GM19468 (cell line): Measurements from ENCODE around the gene ZNF174.

Experiments used
- ATAC-seq: cut with Tn5 transposase; IDR thresholded peaks from one replicate; pipeline ENCODE4 v1.9.1; 2021; ENCODE audit warnings: mild to moderate bottlenecking, moderate library complexity, moderate number of reproducible peaks; ENCODE audit not compliant: unreplicated experiment; ENCODE audit errors: extremely low read depth

The ZNF174 gene

GRCh38 chr16:3439637-3440036 is 38.6 kb downstream of the ZNF174 start:
- no peak for ATAC-seq

DNA sequence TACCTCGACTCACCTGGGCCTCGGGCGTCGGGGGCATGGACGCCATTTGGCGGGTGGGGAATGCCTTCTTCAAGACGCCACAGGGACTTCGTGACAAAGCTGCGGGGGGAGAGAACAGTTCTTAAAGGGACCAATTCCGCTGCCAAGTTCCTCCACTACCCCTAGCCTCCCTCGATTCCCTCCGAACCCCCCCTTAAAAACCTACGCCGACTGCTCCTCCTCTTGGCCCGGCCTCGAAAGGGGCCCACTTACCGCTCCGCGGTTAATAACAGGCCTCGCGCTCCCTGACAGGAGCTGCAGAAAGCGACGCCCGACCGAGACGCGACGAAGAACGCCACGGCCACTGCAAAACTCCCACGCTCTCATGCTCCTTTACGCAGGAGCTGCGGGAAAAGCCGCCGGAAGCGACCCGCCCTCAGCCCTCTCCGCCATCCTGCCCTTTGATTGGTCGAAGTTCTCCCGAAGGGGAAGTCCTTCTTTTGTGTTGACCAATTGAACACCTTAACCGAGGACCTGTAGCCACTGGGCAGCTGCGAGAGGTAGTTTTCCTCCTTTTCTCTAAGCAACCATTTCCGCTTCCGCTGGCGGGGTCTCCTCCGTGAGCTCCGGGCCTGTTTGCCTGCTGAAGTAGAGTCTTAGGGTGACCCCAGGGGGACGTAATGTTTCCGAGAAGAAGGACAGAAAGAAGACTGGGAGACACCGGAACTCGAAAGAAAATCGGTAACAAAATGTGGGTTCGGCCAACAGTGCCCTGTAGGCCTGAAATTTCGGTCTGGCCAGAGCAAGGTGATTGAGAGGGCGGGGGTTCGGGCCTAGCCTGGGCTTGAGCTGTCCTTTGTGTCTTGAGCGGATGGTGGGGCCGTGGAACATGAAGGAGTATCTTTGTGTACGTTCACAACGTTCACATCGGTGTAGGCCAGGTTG is 42.4 kb downstream of the ZNF174 start, which contains the start of the genes NAA60 and ZNF597:
NAA60 (plus strand) TSS at position 573 of the 924 bp plus-strand sequence. CDS start 32,548 bp downstream, outside the sequence.
ZNF597 (minus strand) TSS at position 397 of the 924 bp plus-strand sequence; CDS start at position 46, 351 bp downstream.
- peak; percentile 53 for ATAC-seq

DNA sequence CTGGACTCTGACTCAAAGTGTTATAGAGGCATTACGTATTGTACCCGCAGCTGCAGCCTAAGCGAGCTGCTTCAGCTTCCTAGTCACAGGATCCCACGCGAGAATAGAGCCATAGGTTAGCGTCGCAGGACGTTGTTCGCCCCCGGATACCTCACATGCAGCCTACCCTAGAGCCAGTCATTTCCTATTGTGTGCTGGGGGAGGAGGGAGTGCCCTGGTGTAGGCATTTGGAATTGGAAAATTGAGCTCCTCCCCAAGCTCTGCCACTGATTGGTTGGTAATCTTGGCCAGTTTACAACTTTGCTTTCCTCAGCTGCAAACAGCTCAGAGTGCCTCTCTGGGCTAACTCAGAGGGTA is 43.0 kb downstream of the ZNF174 start:
- ATAC-seq = no peak

- ATAC-seq = no peak
Measured at GRCh38 chr16:3454093-3454492, 53.1 kb downstream of the ZNF174 start.

- ATAC-seq = no peak
Measured at GRCh38 chr16:3454631-3455147, 53.7 kb downstream of the ZNF174 start.

DNA sequence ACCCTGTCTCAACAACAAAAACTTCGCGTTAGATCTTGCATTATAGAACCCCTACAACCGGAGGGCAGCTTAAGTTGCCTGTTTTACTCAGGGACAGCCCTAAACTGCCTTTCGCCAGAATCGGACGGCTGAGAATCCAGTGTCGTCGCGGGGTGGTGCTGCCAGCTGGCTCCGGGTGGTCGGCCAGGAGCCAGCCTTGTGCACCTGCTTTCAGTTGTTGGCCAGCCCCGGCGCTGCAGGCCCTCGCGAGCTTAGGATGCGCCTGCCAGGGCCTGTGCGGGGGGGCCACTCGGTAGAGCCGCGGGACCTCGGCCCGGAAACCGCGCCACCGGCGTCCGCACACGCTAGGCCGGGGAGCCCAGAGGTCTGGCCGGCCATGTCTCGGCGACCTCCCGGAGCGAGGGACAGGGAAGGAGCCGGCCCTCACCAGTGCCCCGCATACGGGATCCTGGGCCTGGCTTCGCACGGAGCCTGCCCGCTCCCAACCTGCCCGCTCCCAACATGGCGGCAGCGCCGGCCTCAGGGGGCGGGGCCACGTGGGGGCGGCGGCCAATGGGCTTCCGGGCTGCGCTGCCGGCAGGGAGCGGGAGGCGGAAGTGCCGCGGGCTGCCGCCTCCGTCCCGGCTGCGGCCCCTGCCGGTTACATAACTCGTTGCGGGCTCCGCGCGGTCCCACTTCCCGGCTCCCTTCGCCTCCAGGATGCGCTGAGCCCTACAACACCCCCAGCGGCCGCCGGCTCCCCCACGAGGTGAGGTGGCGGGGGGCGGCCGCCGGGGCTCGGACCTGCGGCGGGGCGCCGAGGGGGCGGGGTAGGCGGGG is 56.6 kb downstream of the ZNF174 start:
- ATAC-seq = peak; percentile 57

DNA sequence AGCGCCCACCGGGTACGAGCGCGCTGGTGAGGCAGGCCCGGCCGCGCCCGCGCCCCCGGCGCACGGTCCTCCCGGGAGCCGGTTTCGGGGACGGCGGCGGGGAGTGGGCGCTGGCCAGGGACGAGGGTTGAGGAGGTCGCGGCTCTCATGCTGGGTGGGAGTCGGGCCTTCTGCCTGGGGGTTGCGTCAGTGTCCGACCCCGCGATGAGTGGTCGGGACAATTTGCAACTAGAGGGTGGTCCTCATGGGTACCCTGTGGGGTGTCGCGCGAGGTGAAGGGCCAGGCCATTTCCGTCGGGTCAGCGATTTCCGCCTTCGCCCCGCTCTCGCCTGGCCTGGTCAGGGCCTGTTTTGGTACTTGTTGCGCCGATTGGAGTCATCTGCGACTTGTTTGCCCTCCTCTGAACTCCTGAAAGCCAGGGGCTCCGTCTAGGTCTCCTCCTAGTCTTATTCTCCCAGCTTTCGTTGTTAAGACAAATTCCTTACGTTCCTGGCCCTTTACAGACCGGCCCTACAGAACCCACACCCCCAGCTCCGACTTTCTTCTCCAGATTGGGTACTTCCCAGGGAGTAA is 57.4 kb downstream of the ZNF174 start:
- ATAC-seq = no peak

DNA sequence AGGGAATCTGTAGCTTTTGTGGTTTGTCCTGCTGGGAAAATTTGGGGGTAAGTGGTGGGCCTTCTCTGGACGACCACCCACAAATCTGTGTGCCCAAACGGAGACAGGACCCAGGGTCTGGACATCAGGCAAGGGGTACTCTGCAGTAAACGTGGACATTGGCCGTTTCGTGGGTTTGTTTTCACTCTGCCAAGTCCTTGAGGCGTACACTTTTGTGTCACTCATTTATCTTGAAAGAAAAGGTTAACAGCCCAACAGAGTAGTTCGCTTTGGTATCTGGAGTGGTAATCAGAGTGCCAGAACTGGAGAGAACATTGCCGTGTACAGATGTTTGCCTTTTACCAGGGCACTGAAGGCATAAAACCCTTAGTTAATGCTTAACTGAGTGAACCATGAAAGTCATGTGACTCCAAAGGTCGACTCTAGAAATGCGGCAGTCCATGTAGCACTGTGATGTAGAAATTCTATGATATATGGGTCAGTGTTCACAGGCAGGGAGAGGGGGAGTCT is 57.9 kb downstream of the ZNF174 start:
- ATAC-seq = no peak
